Lower leg skin (tissue), 3 donors: Measurements from ENCODE around the gene REXO4.

ENCODE experiments used
- POLR2A ChIP-seq, 2 donors: fragments of 450-650 bp; IDR thresholded peaks; one replicate each; pipeline ENCODE4 v1.6.1; 2016 to 2017; ENCODE audit warnings: antibody characterized with exemption in 2 of 2, mild to moderate bottlenecking in 1 of 2, moderate library complexity in 1 of 2
- TF ChIP-seq, protein P1 (sequence below), 3 donors: fragments of 450-650 bp; IDR thresholded peaks; one replicate each; pipeline ENCODE4 v1.5.1; 2016; ENCODE audit warnings: antibody characterized with exemption in 3 of 3, mild to moderate bottlenecking in 3 of 3, moderate library complexity in 2 of 3

DNA sequence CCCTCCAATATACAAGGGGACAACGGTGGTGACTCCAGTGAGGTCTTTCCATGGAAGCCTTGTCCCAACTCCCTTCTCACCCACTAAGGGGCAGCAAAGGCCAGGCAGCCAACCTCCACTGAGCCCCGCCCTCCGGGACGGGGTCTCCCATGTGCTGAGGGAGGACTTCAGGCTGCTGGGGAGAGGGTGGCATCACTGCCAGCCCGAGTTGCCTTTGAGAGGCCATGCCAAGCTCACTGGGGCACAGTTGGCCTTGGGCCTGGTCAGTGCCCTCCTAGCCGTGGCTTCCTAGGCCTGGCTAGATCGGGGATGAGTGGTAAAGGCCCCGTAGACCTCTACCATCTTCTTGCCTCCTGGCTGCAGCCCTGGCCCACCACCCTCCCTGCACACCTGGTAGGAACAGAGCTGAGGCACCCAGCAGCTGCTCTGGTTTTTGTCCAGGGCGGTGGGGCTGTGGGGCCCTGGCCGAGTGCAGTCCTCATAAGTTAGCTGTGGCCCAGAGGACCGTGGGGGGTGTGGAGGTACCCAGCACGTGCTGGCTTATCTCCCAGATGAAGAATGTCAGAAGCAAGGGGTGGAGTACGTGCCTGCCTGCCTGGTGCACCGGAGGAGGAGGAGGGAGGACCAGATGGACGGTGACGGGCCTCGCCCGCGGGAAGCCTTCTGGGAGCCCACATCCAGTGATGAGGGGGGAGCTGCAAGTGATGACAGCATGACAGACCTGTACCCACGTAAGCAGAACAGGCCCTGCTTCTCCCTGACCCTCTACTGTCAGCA is 58.2 kb downstream of the REXO4 start:
- TF ChIP-seq, protein P1, sequence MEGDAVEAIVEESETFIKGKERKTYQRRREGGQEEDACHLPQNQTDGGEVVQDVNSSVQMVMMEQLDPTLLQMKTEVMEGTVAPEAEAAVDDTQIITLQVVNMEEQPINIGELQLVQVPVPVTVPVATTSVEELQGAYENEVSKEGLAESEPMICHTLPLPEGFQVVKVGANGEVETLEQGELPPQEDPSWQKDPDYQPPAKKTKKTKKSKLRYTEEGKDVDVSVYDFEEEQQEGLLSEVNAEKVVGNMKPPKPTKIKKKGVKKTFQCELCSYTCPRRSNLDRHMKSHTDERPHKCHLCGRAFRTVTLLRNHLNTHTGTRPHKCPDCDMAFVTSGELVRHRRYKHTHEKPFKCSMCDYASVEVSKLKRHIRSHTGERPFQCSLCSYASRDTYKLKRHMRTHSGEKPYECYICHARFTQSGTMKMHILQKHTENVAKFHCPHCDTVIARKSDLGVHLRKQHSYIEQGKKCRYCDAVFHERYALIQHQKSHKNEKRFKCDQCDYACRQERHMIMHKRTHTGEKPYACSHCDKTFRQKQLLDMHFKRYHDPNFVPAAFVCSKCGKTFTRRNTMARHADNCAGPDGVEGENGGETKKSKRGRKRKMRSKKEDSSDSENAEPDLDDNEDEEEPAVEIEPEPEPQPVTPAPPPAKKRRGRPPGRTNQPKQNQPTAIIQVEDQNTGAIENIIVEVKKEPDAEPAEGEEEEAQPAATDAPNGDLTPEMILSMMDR (IDR thresholded peaks at IDR 0.05) = no peak
- no peak for TF ChIP-seq POLR2A (IDR thresholded peaks at IDR 0.05)
